ENCODE measurements around the gene LAMB4.

DNA sequence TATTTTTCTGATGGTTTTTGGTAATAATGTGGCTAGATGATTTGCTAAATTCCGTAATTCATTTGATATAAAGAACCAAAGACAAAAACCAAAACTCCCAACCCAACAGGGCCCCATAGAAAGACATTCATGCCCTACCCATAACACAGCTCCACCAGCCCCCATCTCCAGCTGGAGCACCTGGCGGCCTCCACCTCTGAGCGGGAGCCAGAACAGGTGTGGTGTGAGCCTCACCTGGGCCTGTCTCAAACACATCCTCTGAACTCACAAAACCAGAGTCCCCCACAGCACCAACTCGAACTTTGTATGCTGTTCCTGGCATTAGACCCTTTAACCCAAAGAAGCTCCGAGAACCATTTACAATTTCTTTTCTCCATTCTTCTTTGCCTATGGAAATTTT is 36.5 kb upstream of the LAMB4 start:
- TF ChIP-seq CTCF (IDR thresholded peaks at IDR 0.05) (no peak), EZH2 (IDR thresholded peaks at IDR 0.05; ENCODE audit: borderline replicate concordance, insufficient read depth, low read depth, low read length, poor library complexity, severe bottlenecking) (no peak)
